HepG2 (cell line): Measurements from ENCODE around the gene ELOVL5. TPM values are rescaled to one million over a fixed set of nuclear protein-coding genes. Genes with fewer than 3 reads are reported as not detected.

Experiments
- ATF5 ChIP-seq: sonication (generic); formaldehyde crosslinking; IDR thresholded peaks from 2 replicates; pipeline ENCODE4 v1.4.0; 2020; ENCODE audit warnings: mild to moderate bottlenecking, low read depth, missing genetic modification reagents
- BHLHE40 ChIP-seq: IDR thresholded peaks from 2 replicates; pipeline ENCODE4 v1.6.1; 2011; ENCODE audit warnings: low read length, improper control_type of control experiment
- CBX2 ChIP-seq, 2 experiments: fragments of 200-600 bp in 1 of 2; sonication (generic); formaldehyde crosslinking in 1 of 2; IDR thresholded peaks; 2 replicates each; pipeline versions ENCODE4 v1.7.0 to v1.8.1; 2018 to 2022; ENCODE audit warnings: low read depth in 2 of 2, low read length in 1 of 2, mild to moderate bottlenecking in 1 of 2, missing genetic modification reagents in 1 of 2
- CEBPB ChIP-seq: IDR thresholded peaks from 2 replicates; pipeline ENCODE4 v1.6.1; 2011; ENCODE audit warnings: low read depth, low read length, improper control_type of control experiment, borderline replicate concordance
- EP300 ChIP-seq, 3 experiments: sonication (generic) in 1 of 3; formaldehyde crosslinking in 1 of 3; IDR thresholded peaks; 2 replicates each; pipeline versions ENCODE4 v1.5.1 to v1.6.1; 2011 to 2020; ENCODE audit warnings: low read depth in 2 of 3, low read length in 2 of 3, borderline replicate concordance in 1 of 3, improper control_type of control experiment in 1 of 3, mild to moderate bottlenecking in 1 of 3, missing genetic modification reagents in 1 of 3, moderate library complexity in 1 of 3
- FOXA3 ChIP-seq: IDR thresholded peaks from 2 replicates; pipeline ENCODE4 v1.6.1; 2016; ENCODE audit warnings: missing genetic modification reagents, missing compliant biosample characterization
- GATAD2A ChIP-seq: IDR thresholded peaks from 2 replicates; pipeline ENCODE4 v1.6.1; 2016
- GFI1 ChIP-seq: sonication (generic); formaldehyde crosslinking; IDR thresholded peaks from 2 replicates; pipeline ENCODE4 v1.5.0; 2020; ENCODE audit warnings: missing genetic modification reagents, mild to moderate bottlenecking, borderline replicate concordance
- HMG20B ChIP-seq: conservative IDR thresholded peaks from 2 replicates; pipeline ENCODE4 v1.6.1; 2016; ENCODE audit warnings: missing genetic modification reagents, missing compliant biosample characterization
- KLF13 ChIP-seq: sonication (generic); formaldehyde crosslinking; IDR thresholded peaks from 2 replicates; pipeline ENCODE4 v1.4.0; 2020; ENCODE audit warnings: mild to moderate bottlenecking, missing genetic modification reagents
- KLF6 ChIP-seq: IDR thresholded peaks from 2 replicates; pipeline ENCODE4 v1.8.0; 2016; ENCODE audit warnings: missing biosample characterization, missing genetic modification reagents
- MATR3 ChIP-seq: sonication (generic); formaldehyde crosslinking; IDR thresholded peaks from 2 replicates; pipeline ENCODE4 v1.4.0; 2020; ENCODE audit warnings: missing genetic modification reagents
- NR2F6 ChIP-seq, 2 experiments: IDR thresholded peaks; 2 replicates each; pipeline ENCODE4 v1.6.1; 2016; ENCODE audit warnings: antibody characterized with exemption in 1 of 2, mild to moderate bottlenecking in 1 of 2
- PATZ1 ChIP-seq: sonication (generic); formaldehyde crosslinking; IDR thresholded peaks from 2 replicates; pipeline ENCODE4 v1.4.0; 2020; ENCODE audit warnings: missing genetic modification reagents
- PBX3 ChIP-seq: sonication (generic); formaldehyde crosslinking; IDR thresholded peaks from 2 replicates; pipeline ENCODE4 v1.8.1; 2023; ENCODE audit warnings: missing genetic modification reagents, inconsistent platforms, borderline replicate concordance
- POGZ ChIP-seq: sonication (generic); formaldehyde crosslinking; IDR thresholded peaks from 2 replicates; pipeline ENCODE4 v1.4.0; 2020; ENCODE audit warnings: mild to moderate bottlenecking, missing genetic modification reagents
- RNF2 ChIP-seq: fragments of 450-650 bp; conservative IDR thresholded peaks from 2 replicates; pipeline ENCODE4 v1.6.1; 2016; ENCODE audit warnings: low read depth
- SOX5 ChIP-seq: IDR thresholded peaks from 2 replicates; pipeline ENCODE4 v1.6.1; 2016; ENCODE audit warnings: borderline replicate concordance
- SOX6 ChIP-seq, 2 experiments: fragments of 450-650 bp in 1 of 2; sonication (generic) in 1 of 2; formaldehyde crosslinking in 1 of 2; IDR thresholded peaks; 2 replicates each; pipeline versions ENCODE4 v1.4.0 to v1.6.1; 2017 to 2020; ENCODE audit warnings: antibody characterized with exemption in 1 of 2, mild to moderate bottlenecking in 1 of 2, missing genetic modification reagents in 1 of 2
- TEAD3 ChIP-seq: optimal IDR thresholded peaks from 2 replicates; pipeline ENCODE3; 2016; ENCODE audit warnings: borderline replicate concordance
- THRA ChIP-seq: sonication (generic); formaldehyde crosslinking; IDR thresholded peaks from 2 replicates; pipeline ENCODE4 v1.4.0; 2020; ENCODE audit warnings: missing genetic modification reagents, borderline replicate concordance
- ZNF709 ChIP-seq: sonication (generic); formaldehyde crosslinking; IDR thresholded peaks from 2 replicates; pipeline ENCODE4 v1.5.0; 2020; ENCODE audit warnings: mild to moderate bottlenecking, missing genetic modification reagents
- ZSCAN9 ChIP-seq: IDR thresholded peaks from 2 replicates; pipeline ENCODE4 v1.6.1; 2016; ENCODE audit warnings: borderline replicate concordance
- polyA plus RNA-seq, 8 experiments: library from polyadenylated mRNA; depleted of rRNA in 3 of 8; stranded (reverse) in 7 of 8; unstranded in 1 of 8; fragments of >200 nt; fragmentation: Illumina TruSeq in 4 of 8; extraction: Trizol in 4 of 8; gene quantifications; 2 replicates each; pipeline versions ENCODE4 v1.2.1 to v1.2.3, GENCODE V29; 2011 to 2016; ENCODE audit warnings: low read depth in 4 of 8, missing spikeins in 1 of 8, mixed read lengths in 1 of 8; ENCODE audit not compliant: insufficient read depth in 1 of 8
- total RNA-seq, 5 experiments: library from RNA; depleted of rRNA; stranded (reverse); fragments of >200 nt; fragmentation: Illumina TruSeq; extraction: Trizol; gene quantifications; 2 replicates each; pipeline ENCODE4 v1.2.3, GENCODE V29; 2016; ENCODE audit warnings: low read depth in 1 of 5

ELOVL5 gene
- total and polyA plus RNA-seq, 2 of the 13 experiments (the other 11 are each of a cell fraction or from before 2014, with no cell fraction given): 50.1 to 72.4 TPM

- TF ChIP-seq POGZ (0 out of 2 replicates have a peak, but pooled peaks have one; percentile 20), ZNF709 (CRISPR knock-in tag) (no peak), KLF6 (CRISPR knock-in tag) (peak; percentile 20; the same call in 1 of the 2 replicates), SOX6 (IDR thresholded peaks at IDR 0.05) (no peak), SOX6 (CRISPR knock-in tag; IDR thresholded peaks at IDR 0.05) (peak; percentile 92), KLF13 (CRISPR knock-in tag) (no peak), FOXA3 (CRISPR knock-in tag) (peak; percentile 9; the same call in 1 of the 2 replicates), ZSCAN9 (no peak), CEBPB (peak; percentile 20; the same call in 1 of the 2 replicates), BHLHE40 (peak; percentile 57; the same call in 1 of the 2 replicates), TEAD3 (CRISPR knock-in tag) (peak; percentile 53), PBX3 (CRISPR knock-in tag) (no peak), NR2F6 (IDR thresholded peaks at IDR 0.05) (0 out of 2 replicates have a peak, but pooled peaks have one; percentile 9), NR2F6 (CRISPR knock-in tag; IDR thresholded peaks at IDR 0.05) (peak; percentile 5; the same call in 1 of the 2 replicates), EP300 (IDR thresholded peaks at IDR 0.05; ENCODE audit: low read depth in 2 of 2, low read length in 2 of 2) (0 out of 4 replicates have a peak, but pooled peaks of 1 of the 2 experiments have one; percentile 8), EP300 (CRISPR knock-in tag; IDR thresholded peaks at IDR 0.05; ENCODE audit: borderline replicate concordance) (no peak), RNF2 (peak; percentile 87), GFI1 (CRISPR knock-in tag) (peak; percentile 86; the same call in 1 of the 2 replicates), PATZ1 (CRISPR knock-in tag) (0 out of 2 replicates have a peak, but pooled peaks have one; percentile 14), THRA (CRISPR knock-in tag) (peak; percentile 66; the same call in 1 of the 2 replicates), MATR3 (CRISPR knock-in tag) (no peak), GATAD2A (peak; percentile 67), HMG20B (CRISPR knock-in tag) (0 out of 2 replicates have a peak, but pooled peaks have one; percentile 36), ATF5 (CRISPR knock-in tag) (no peak), CBX2 (IDR thresholded peaks at IDR 0.05; ENCODE audit: low read depth, low read length) (0 out of 2 replicates have a peak, but pooled peaks have one; percentile 10), CBX2 (CRISPR knock-in tag; IDR thresholded peaks at IDR 0.05; ENCODE audit: low read depth) (no peak), SOX5 (CRISPR knock-in tag) (peak; percentile 95)
Observed at GRCh38 chr6:53360093-53360912, 11.6 kb upstream of the ELOVL5 start (continued).
